ENCODE measurements around the gene FMO2.

The FMO2 gene

GRCh38 chr1:171185091-171185490 is at the start of gene FMO2:
TSS of gene FMO2 (plus strand) at chr1:171185300. CDS start at chr1:171185714, 414 bp downstream.
- no peaks in the 10 kb centered on the region for H3K27me3 ChIP-seq (replicated peaks; ENCODE audit: insufficient read depth, low read length)
- no peaks in the 10 kb centered on the region for H3K9me3 ChIP-seq (replicated peaks; ENCODE audit: insufficient read depth, low read length)
- H3K4me1 ChIP-seq (ENCODE audit: low read length), result no peaks in the 10 kb centered on the region
- H4K20me1 ChIP-seq (ENCODE audit: insufficient read depth, low read length), result no peaks in the 10 kb centered on the region
- H3K27ac ChIP-seq (ENCODE audit: low read length), result no peak within 1 kb of the TSS
- no peak within 1 kb of the TSS for H3K4me2 ChIP-seq (ENCODE audit: low read depth, low read length)
- H3F3A ChIP-seq (ENCODE audit: insufficient read depth, low read length), result no peaks in the 10 kb centered on the region
- no peak for DNase-seq
- H3K4me3 ChIP-seq (ENCODE audit: low read length), result no peak within 1 kb of the TSS
- no peaks in the 10 kb centered on the region for H3K79me2 ChIP-seq (ENCODE audit: low read length)
- H3K36me3 ChIP-seq (replicated peaks; ENCODE audit: insufficient read depth, low read length), result no peaks in the 10 kb centered on the region
- no peak within 1 kb of the TSS for H2AFZ ChIP-seq (ENCODE audit: low read length)
- no peaks in the 10 kb centered on the region for H3K9me2 ChIP-seq (replicated peaks; ENCODE audit: insufficient read depth, low read length)
- no peak within 1 kb of the TSS for H3K9ac ChIP-seq (ENCODE audit: low read length)
- TF ChIP-seq EZH2phosphoT487 (IDR thresholded peaks at IDR 0.05; ENCODE audit: low read length) (no peak), CTCF (IDR thresholded peaks at IDR 0.05; ENCODE audit: low read length) (no peak), EZH2 (optimal IDR thresholded peaks at IDR 0.05; ENCODE audit: low read depth, low read length) (no peak)

- no peaks in the 10 kb centered on the region for H3K4me1 ChIP-seq (ENCODE audit: low read length)
- TF ChIP-seq EZH2 (optimal IDR thresholded peaks at IDR 0.05; ENCODE audit: low read depth, low read length) (no peak), CTCF (IDR thresholded peaks at IDR 0.05; ENCODE audit: low read length) (no peak), EZH2phosphoT487 (IDR thresholded peaks at IDR 0.05; ENCODE audit: low read length) (no peak)
- no peak overlapping the region for H3K27ac ChIP-seq (ENCODE audit: low read length)
- DNase-seq, result no peak
- no peaks in the 10 kb centered on the region for H3K9me2 ChIP-seq (replicated peaks; ENCODE audit: insufficient read depth, low read length)
- H4K20me1 ChIP-seq (ENCODE audit: insufficient read depth, low read length), result no peaks in the 10 kb centered on the region
- no peak overlapping the region for H3K4me3 ChIP-seq (ENCODE audit: low read length)
- H3K9me3 ChIP-seq (replicated peaks; ENCODE audit: insufficient read depth, low read length), result no peaks in the 10 kb centered on the region
- no peak overlapping the region for H3K9ac ChIP-seq (ENCODE audit: low read length)
- no peaks in the 10 kb centered on the region for H3K36me3 ChIP-seq (replicated peaks; ENCODE audit: insufficient read depth, low read length)
- no peaks in the 10 kb centered on the region for H3K79me2 ChIP-seq (ENCODE audit: low read length)
- no peaks in the 10 kb centered on the region for H3K27me3 ChIP-seq (replicated peaks; ENCODE audit: insufficient read depth, low read length)
- H3K4me2 ChIP-seq (ENCODE audit: low read depth, low read length), result no peak overlapping the region
- no peaks in the 10 kb centered on the region for H3F3A ChIP-seq (ENCODE audit: insufficient read depth, low read length)
- H2AFZ ChIP-seq (ENCODE audit: low read length), result no peak overlapping the region
These were observed 47.5 kb upstream of the FMO2 start for GRCh38 chr1:171137580-171137979.

GRCh38 chr1:171138980-171139379 is 46.1 kb upstream of the FMO2 start:
- Histone ChIP-seq H3K79me2 (ENCODE audit: low read length) (no peaks in the 10 kb centered on the region), H3K27me3 (replicated peaks; ENCODE audit: insufficient read depth, low read length) (no peaks in the 10 kb centered on the region), H4K20me1 (ENCODE audit: insufficient read depth, low read length) (no peaks in the 10 kb centered on the region), H3K4me3 (ENCODE audit: low read length) (no peak overlapping the region), H3K4me1 (ENCODE audit: low read length) (no peaks in the 10 kb centered on the region), H3K36me3 (replicated peaks; ENCODE audit: insufficient read depth, low read length) (no peaks in the 10 kb centered on the region), H3K27ac (ENCODE audit: low read length) (no peak overlapping the region), H3K9ac (ENCODE audit: low read length) (no peak overlapping the region), H2AFZ (ENCODE audit: low read length) (no peak overlapping the region), H3K4me2 (ENCODE audit: low read depth, low read length) (no peak overlapping the region), H3F3A (ENCODE audit: insufficient read depth, low read length) (no peaks in the 10 kb centered on the region), H3K9me3 (replicated peaks; ENCODE audit: insufficient read depth, low read length) (no peaks in the 10 kb centered on the region), H3K9me2 (replicated peaks; ENCODE audit: insufficient read depth, low read length) (no peaks in the 10 kb centered on the region)
- no peak for DNase-seq
- TF ChIP-seq EZH2 (optimal IDR thresholded peaks at IDR 0.05; ENCODE audit: low read depth, low read length), result no peak
- TF ChIP-seq CTCF (IDR thresholded peaks at IDR 0.05; ENCODE audit: low read length), result no peak
- TF ChIP-seq EZH2phosphoT487 (IDR thresholded peaks at IDR 0.05; ENCODE audit: low read length), result no peak
